NCI-H748 (cell line): ENCODE measurements around the gene RIOX2.

Source experiments
- DNase-seq: peaks from one replicate; lab custom pipeline; 2025; ENCODE audit not compliant: unreplicated experiment; lab: John Stamatoyannopoulos, UW

The RIOX2 gene

DNA sequence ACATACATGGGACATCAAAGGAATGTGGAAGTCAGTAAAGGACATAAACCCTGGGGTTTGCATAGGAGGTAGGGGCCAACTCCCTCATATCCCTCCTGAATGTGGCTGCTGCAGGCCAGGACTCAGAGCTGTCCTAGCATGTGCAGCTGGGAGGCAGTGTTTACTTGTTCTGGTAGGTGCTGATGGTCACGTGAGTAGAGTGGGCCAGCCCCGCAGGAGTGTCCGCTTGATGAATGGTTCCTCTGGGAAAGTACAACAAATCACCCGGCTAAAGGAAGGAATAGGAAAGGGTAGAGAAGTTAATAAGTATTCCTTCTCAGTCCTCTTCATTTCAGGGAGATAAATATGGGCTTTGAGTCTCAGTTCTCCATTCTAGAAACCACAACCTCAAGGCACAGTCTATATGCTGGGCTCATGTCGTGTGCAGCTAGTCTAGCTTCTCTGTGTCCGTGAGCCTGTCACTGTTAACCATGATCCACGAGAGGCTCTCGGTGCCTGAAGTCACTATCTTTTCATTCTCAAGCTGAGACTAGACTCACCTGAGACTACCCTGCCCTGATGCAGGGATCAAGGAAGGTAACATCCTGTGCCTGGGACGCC, 17.9 kb downstream of the RIOX2 start:
- DNase-seq = no peak

DNA sequence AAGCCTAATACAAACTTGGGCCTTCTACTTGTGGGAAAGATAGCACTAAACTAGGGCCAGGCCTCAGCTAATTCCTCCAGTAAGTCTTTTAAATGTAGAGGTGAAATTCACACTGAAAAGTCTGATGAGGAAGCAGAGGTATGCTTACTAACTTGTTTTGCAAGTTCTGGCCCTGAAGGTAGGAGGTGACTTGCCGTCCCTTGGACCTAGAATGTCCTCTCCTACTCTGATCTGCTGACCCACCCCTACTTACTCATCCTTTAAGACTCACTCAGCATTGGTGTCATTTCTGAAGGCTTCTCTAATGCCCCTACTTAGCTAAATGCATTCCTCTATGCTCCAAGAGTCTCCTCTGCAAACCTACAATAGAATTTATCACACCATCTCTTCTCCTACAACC, 19.4 kb downstream of the RIOX2 start:
- DNase-seq = no peak

DNA sequence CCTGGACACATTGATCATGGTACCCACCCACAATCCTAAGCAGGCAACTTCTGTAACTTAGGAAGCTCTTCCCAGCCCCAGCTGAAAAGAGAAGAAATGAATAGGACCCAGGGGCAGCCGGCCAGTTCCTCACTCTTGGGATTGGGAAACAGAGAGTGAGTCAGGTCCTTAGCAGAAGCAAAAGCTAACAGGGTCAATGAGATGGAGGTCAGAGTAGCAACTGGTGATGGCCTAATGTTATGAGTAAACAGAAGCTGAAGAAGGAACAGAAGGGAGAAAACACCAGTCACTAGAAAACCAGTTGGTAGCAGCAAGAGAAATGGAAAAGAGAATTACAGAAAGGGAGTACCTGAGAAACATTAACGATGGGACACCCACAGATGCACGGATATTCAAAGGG, 20.0 kb downstream of the RIOX2 start:
- no peak for DNase-seq

DNA sequence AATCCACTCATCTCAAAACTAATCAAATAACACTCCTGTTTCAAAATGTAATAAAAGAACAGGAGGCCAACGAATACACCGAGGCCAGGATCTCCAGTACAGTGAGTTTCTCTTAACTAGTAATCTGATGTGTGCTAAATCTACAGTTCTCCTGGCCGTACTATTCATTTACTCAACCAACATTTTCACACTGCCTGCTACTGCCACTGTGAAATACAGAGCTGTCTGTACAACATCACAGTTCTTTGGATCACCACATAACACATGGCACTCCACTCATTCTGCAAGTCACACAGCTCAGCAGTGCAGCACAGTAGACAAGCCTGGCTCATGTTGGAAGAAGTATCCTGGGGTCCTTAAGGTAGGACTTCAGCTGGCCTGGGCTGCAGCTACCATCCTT, 21.9 kb downstream of the RIOX2 start:
- no peak for DNase-seq

DNA sequence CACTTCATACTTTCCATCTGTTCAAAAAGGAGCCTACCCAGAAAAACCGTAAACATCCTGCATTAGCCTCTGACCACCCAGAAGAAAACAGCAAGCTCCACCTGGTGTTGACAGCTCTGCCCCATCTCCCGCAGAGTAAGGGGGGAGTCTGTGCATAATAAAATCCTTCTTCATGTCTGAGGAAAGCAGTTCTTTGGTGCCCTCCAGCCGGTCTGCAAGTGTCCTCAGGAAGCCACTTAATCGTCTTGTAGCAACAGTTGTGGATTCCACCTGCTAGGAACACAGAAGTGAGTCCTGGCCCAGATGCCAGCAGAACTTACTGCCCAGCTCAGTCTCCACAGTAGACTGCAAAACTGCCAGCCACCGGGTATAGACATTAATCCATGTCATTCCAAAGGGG, 22.5 kb downstream of the RIOX2 start:
- no peak for DNase-seq

DNA sequence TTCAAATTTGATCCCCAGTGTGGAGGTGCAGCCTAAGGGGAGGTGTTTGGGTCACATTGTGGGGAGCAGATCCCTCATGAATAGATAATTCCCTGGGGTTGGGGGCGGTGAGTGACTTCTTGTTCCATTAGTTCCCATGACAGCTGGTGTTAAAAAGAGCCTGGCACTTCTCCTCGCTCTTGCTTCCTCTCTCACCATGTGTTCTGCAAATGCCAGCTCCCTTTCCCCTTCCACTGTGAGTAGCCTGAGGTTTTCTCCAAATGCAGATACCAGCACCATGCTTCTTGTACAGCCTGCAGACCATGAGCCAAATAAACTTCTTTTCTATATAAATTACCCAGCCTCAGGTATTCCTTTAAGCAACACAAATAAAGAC, 23.1 kb downstream of the RIOX2 start:
- DNase-seq = no peak

DNA sequence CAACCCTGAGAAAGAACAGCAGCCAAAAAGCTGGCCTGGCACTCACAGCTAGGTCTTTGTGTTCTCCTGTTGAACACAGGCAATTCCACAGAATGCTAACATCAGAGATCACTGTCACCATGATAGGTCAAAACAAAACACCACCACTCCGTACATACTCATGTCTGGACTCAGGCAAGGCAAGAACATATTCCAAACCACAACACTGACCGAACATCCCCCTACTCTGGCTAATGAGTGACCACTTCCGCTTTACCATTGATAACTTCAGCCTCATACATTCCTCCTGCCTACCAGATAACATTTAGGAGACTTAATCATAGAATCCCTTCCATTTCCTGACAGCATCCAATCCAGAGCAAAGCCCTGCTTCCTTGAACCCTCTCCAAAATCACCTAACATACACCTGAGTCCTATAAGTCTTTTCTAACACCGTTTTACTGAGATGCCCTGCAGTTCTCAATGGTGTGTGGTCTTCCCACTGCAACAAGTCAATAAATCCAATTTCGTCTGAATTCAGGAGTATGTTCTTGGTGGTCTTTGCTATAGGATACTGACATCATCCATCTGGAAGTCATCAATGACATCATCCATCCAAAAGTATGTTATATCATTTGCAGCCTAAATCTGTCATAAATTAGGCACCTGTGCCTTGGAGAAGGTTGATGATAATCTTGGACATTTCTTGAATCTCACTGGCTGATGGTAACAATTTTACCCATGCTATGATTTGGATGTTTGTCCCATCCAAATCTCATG, 23.7 kb downstream of the RIOX2 start:
- DNase-seq = no peak

DNA sequence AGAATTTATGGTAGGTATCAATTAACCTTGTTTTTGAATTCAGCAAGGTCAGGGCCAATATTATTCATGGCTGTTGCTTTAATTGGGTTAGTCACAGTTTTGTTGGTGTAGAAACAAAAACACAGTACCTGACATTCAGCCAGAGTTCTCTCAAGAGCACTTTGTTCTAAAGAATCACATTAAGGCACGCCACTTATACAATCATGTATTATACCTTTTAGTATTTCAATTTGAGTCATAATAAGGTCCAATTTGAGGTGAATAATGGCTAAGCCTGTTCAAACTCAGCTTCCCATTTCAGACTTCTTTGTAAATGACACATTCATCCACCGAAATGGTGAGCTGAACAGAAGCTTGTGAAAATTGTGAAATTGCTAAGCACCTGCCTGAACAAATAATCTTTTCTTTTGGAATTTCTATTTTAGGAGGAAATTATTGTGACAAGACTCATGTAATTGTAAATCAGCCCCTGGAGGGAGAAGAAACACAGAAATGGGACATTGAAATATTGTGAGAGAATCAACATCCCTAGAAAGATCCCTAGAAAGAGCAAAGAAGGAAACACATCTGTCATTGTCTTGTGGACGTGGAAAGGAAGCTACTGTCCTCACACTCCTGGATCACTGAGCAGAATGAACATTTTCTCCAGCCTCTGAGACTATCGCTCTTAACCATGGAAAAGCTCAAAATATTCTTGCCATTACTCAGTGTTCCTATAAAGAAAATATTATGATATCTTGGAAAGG, 29.3 kb downstream of the RIOX2 start:
- DNase-seq = peak; percentile 91

DNA sequence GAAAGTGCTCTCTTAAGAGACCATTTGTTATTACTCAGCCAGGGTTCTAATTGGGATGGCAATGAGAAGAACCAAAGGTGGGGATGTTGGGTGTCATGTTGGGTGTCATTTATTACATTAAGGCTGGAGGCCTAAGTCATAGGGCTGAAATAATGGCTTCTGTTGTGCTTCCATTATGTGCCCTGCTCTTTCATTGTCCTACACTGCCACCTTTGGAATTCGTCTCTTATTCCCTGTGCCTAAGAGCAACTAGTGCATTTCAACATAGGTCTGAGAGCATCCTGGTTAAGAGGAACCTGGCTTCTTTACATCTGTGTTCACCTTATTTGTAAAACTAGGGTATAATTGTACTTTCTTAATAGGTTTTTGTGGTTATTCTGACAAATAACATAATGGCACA, 32.2 kb downstream of the RIOX2 start:
- peak; percentile 62 for DNase-seq

DNA sequence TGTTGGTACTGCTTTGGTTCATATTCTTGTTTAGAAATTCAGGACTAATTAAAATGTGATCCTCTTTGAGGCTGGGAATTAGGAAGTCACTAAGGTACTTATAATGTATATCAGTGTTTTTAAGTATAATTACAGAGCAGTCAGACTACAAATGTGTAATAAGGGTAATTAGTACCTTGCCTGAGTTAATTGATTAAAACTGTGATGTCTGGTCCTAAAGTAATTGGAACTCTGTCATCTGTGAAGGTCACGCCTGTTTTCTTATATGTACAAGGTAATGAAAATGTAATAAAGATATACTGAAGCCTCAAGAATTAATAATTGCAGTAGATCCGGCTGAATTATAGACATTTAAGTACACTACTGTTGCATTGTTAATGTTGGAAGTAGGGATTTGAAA, 32.8 kb downstream of the RIOX2 start:
- DNase-seq = no peak

DNA sequence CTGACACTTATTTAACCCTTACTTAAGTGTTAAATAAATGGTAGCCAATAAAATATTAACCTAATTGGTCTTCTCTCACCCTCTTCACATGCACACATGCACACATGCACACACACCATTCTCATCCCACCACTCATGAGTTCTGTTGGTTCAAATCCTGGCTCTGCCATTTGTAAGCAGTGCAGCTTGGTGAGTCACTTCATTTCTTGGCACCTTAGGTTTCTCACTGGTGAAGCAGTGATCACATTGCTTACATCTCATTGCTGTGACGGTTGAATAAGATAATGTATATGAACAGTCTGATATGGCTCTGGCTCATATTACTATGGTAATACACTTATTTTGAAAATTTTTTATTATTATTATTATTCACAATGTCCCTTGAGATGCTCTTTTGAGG, 33.8 kb downstream of the RIOX2 start:
- no peak for DNase-seq

DNA sequence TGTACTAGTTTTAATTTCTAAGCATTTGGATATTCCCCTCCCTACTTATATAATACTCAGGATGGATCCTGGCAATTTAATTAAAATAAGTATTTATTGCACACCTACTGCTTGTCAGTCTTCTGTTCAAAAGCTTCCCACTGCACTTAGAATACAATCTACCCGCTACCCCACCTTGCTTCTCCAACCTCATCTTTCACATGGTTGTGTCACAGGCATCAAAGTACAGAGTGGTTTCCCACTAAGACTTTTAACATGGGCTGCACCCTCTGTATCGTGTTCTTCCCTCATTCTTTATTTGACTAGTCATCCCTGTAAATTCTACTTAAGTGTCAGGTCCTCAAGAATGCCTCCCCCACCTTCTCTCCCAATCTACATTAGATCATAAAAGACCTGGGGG, 35.0 kb downstream of the RIOX2 start:
- DNase-seq = no peak

DNA sequence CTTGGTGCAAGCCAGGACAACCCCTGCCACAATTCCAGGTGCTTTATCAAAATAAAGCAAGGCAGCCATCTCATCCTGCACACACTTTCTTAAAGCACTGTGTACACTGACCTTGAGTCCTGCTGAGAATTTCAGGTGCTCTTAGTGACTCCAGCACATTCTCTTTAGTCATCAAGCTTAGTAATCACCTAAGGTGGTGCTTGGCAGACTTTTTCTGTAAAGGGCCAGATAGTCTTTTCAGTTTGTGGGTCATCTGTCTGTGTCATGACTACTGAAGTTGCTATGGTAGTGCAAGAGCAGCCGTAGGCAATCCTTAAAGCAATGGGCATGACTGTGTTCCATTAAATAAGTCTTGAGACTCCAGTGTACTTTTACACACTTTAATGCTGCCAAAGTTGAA, 36.4 kb downstream of the RIOX2 start:
- no peak for DNase-seq

DNA sequence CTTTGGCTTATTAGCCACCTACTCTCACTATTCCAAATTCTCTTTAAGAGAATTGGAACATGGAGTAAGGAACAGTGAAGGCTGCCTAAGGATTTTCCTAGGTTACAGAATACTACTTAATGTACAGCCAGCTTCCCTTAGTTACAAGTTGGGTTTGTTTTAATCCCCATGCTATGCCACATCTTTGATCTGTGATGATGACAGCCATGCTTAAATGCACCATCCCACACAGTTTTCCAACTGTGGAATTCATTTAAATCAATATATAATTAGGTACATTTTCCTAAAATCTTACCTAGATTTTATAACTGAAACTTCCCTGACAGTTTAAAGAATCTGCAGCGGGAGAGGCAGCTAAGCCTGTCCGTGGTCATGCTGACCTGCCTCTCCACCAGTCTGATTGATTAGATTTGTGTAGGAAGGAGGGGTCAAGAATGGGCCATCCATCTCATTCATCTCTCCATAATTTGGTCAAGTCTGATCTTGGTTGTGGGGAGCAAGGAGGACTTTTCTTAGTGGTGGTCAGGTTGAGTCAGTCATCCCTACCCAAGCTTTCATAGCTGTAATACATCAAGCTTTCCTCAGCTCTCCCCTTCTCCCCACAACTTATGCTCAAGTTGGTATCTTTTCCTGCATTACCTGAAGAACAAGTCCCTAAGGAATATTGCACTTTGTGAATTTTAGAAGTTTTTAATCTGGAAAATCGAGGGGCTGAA, 37.1 kb downstream of the RIOX2 start:
- no peak for DNase-seq

DNA sequence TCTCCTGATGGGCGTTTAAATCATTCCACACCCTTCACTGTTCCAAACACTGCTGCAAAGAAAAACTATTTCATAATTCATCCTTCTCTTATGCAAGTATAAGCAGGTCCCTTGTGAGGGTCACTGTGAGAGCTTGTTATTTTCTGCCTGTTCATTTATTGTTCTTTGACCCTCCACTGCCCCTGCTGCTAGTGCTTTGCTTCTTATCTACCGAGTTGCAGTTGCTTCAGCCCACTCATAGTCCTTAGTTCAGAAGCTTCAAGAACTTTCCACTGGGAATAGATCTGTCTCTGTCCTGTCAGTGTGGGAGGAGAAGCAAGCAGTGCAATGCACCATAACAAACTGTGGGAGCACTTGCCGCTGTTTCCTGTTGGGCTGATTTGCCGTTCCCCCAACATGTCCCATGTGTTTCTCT, 39.8 kb downstream of the RIOX2 start:
- no peak for DNase-seq

DNA sequence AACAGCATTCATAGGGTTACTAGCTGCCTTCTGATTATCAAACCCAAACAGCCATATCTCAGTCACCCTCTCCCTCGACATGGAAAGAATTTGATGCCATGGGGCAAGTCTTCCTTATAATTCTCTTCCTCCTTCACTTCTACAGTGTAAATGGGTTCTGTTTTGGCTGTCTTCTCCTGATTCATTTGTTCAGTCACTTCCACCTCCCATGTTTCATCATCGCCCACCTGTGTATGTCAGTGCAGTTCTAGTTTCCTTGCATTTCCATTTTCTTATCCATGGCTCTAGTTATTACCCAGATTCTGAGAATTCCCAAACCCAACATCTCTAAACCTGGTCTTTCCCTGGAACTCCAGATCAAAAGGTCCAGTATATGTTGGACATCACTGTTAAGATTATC, 41.0 kb downstream of the RIOX2 start:
- DNase-seq = no peak

DNA sequence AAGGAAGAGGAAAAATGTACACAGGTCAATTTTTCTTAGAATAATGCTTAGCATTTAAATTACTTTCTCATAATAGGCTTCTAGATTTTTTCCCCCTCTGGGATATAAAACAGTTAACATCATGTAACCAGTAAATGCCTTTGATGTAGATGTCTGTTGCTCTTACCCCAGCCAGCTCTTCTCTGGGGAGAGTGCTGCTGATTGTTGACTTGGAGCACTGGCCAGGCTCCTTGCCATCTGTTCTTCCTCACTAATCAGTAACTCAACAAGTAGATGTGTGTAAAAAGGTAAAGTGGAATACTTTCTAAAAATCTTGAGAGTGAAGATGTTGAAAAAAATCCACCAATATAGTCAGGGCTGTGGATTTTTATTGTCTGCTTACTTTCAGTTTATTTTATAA, 42.2 kb downstream of the RIOX2 start:
- no peak for DNase-seq

DNA sequence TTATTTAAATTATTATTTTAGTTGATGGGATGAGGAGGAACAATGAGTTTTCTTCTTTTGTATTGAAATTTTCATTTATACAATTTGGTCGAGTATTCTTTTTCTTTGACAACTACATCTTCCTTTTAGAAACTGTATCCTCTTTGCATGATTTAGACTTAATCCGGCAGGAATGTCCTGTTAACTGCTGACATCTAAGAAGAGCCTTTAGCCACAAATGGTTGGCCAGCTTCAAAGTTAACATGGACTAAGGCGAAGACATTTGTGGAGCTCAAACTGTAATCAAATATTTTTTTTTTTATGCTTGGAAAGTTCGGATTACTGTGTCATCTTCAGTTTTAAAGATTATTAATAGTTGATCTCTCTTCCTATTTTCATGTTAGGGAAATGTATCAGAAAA, 43.2 kb downstream of the RIOX2 start:
- no peak for DNase-seq

DNA sequence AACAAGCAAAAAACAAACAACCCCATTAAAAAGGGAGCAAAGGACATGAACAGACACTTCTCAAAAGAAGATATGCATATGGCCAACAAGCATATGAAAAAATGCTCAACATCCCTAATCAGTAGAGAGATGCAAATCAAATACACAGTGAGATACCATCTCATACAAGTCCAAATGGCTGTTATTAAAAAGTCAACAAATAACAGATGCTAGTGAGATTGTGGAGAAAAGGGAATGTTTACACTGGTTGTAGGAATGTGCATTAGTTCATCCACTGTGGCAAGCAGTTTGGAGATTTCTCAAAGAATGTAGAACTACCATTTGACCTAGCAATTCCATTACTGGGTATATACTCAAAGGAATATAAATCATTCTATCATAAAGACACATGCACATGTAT, 44.5 kb downstream of the RIOX2 start:
- no peak for DNase-seq

DNA sequence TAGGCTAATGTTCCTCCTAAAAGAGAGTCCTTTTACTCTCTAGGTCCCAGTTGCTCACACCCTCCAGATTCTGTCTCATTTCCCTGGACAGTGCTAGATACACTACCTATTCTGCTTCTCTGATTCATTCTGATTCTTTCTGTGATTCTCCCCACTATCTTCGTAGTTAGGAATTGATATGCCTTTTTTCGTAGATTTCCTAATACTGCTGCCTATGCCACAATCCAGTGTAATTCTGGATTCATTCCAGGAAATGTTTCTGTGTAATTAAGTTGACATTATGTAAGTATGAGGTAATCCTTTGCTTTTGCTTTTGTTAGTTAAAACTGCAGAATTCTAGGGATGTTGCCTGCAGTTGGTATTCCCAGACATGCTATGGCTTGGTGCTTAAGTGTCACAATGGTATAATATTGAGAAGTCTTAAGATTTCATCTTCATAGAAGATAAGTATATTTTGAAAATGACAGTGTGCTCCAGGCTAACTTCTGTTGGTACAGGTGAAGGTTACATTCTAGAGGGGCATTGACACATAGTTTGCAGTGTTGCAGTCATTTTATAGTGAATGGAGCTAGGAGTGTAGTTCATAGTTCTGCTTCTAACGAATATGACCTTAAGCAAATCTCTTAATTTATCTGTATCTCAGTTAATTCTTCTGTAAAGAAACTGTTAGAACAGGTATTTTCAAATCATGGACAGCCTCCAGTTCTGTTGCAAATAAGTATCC, 54.3 kb downstream of the RIOX2 start:
- DNase-seq = no peak

DNA sequence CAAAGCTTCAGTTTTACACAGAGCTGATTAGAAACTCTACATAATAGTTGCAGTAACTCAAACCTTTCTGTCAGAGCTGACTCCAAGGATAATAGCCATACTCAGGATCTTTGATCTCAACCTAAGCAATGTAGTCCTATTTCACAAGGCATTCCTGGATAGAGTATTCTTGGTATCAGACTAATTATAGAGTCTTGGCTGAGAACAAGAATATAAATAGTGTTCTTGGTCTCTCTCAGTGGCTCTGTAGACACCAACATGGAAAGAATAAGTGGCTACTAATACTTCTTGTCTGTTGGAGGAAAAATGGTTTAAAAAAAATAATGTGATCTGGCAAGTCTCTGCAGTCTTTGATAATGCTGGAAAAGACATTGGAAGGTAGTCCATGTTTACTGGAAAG, 55.7 kb downstream of the RIOX2 start:
- no peak for DNase-seq
